Measurements from ENCODE around the gene DCAKD.
A peak's percentile ranks its signal among the peaks of the same experiment; 100 is the strongest.

DCAKD gene

DNA sequence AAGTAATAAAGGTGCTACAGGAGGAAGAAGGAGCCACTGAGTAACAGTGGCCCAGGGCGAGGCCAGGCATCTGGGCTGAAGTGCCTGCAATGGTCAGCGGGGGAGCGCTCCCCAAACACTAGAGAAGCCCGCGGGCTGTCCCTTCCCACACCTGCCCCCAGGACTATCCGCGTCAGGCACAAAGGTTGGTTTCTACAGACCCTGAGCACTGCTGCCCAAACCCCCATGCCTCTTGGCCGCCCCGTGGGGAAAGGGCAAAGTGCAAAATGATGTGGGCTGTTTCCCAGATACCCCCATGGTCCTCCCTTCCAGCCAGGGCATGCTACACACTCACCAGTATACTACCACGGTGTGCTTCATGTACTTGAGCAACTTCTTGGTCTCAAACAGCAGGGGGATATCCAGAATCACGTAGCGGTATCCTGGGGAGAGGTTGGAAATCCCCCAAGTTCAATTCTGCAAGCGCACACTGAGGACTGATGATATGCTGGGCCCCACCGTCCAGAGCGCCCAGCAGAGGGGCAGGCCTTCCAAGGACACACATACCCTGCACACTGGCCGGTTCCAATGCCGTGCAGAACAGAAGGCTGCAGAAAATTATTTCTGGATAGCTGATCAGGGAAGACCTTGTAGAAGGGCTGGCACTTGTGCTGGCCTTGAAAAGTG is 21.5 kb downstream of the DCAKD start:
- no peak for DNase-seq

- no peak for DNase-seq
These were observed 22.3 kb downstream of the DCAKD start for GRCh38 chr17:45029096-45029495.

- DNase-seq = no peak
These were observed 28.6 kb downstream of the DCAKD start for GRCh38 chr17:45022655-45023339.

GRCh38 chr17:45022288-45022648 is 29.2 kb downstream of the DCAKD start:
- no peak for DNase-seq

DNA sequence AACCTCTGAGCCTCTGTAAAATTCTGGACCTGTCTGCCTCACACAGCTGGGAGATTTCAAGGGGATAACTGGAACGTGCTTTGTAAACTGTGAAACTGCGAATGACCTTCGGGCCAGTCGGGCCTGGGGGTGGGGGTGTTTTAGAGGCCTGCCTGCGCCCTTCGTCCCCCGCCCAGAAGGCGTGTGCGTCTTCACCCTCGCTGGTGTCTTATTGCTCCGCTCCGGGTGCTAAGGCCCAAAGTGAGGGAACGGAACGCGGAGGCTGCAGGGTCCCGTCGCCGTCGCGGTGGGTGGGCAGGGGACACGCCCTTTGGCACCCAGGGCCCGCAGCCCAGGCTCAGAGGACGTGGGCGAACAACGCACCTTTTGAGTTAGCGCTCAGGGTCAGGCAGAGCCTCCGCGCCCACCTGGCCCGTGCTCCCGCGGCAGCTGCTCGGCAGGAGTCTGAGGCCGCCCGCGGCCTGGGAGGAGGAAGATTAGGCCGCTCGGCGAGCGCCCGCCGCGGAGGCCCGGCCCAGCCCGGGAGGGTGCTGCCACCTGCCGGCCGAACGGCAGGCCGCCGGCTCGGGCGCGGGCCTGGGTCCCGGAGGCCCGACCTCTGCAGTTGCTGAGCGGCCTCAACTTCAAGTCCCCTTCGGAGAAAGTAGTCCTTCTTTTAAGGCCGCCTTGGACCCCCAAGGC is 29.7 kb downstream of the DCAKD start:
- peak; percentile 80 for DNase-seq

- peak; percentile 73 for DNase-seq
These were observed 30.9 kb downstream of the DCAKD start for GRCh38 chr17:45020354-45021138.

- peak; percentile 65 for DNase-seq
These were observed 32.4 kb downstream of the DCAKD start for GRCh38 chr17:45018848-45019711.

GRCh38 chr17:45018514-45018847 is 33.0 kb downstream of the DCAKD start:
- no peak for DNase-seq

- DNase-seq = no peak
These were observed 34.6 kb downstream of the DCAKD start for GRCh38 chr17:45016823-45017222.

GRCh38 chr17:45016237-45016636 is 35.2 kb downstream of the DCAKD start:
- no peak for DNase-seq

GRCh38 chr17:45013021-45013997 is 38.1 kb downstream of the DCAKD start:
- peak; percentile 72 for DNase-seq

- no peak for DNase-seq
These were observed 39.7 kb downstream of the DCAKD start for GRCh38 chr17:45011767-45012166.

GRCh38 chr17:45009676-45010467 is 41.6 kb downstream of the DCAKD start:
- DNase-seq = no peak

GRCh38 chr17:45008216-45008615 is 43.2 kb downstream of the DCAKD start:
- no peak for DNase-seq

DNA sequence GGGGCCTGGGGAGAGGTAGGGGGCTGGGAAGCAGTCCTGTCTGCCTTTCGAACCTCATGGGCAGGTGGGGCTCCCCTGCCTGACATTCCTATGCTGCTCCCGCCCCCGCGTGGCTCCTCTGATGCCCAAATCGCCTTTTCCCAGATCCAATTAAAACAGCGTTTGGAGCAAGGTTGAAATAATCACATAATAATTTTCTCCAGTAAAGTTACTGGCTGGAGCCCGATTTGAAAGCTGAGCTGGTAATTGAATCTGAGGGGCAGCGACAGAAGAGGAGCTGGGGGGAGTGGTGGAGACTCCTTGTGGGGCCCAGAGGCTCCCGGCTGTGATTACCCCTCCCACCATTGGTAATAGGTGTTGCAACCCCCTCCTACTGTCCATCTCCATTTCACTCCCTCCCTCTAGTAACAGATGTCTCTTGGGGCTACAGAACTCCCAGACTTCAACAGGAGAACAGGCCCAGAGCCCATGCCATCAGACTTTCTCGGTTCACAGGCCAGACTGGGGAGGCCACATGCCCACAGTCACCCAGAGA is 44.4 kb downstream of the DCAKD start:
- no peak for DNase-seq

GRCh38 chr17:45005700-45006099 is 45.7 kb downstream of the DCAKD start:
- no peak for DNase-seq

DNA sequence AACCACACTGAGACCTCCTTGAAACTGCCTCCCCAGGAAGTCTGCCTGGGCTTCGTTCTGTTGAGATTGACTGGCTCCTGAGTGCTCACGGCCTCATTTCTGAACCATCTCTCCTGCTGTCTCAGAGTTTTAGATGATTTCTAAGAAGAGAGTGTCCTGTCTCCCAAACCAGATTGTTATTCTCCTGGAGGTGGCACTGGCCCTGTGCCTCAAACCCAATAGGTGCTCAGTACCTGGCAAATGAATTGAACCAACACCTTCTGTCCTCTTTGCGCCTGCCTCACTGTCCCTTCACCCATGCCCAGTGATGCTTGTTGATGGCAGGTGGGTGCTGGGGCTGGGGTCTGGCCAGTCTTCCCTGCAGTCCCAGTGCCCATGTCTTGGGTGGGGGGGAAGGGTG is 47.0 kb downstream of the DCAKD start:
- DNase-seq = no peak

DNA sequence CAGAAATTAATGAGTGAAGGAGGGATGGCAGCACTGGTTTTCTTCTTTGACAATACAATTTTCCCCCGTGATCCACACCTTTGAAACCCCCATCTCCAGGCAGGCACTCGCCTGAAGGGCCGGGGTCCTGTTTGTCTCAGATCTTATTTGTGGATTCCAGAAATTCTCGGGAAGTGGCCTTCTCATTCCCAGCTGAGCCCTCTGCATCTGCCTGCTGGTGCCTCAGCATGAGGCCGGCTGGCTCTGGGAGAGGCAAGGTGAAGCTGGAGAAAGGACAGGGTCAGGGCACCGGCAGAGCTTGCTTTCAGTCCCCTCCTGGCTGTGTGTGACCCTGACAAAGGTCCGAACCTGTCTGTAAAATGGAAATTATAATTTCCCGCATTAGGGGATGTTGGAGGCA is 47.6 kb downstream of the DCAKD start:
- no peak for DNase-seq

- no peak for DNase-seq
These were observed 50.1 kb downstream of the DCAKD start for GRCh38 chr17:45001310-45001709.

DNA sequence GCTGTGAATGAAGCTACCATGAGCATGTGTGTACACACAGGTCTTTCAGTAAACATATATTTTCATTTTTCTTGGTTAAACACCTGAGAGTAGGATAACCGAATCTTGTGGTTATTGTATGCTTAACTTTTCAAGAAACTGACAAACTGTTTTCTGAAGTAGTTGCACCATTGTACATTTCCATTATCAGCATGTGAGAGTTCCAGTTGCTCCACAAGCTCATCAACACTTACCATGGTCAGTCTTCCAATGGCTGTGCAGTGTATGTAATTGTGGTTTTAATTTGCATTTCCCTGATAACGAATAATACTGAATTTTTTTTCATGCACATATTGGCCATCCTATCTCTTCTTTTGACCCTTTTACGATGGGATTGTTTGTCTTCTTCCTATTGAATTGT is 52.0 kb downstream of the DCAKD start:
- no peak for DNase-seq

Data from femur (tissue), 1 donor.